Fibroblast of villous mesenchyme (primary cell): ENCODE data around the gene LDLRAD2. TPM values are rescaled to one million over a fixed set of nuclear protein-coding genes. Genes with fewer than 3 reads are reported as not detected.
A peak's percentile ranks its signal among the peaks of the same experiment; 100 is the strongest.
"Not testable (repeated sequence)": the region's sequence is repeated elsewhere in the genome, so short reads cannot be mapped to it uniquely, and the experiment has no call there.

Experiments used
- DNase-seq: peaks from one replicate; pipeline ENCODE4 v3.0.0-alpha.2; 2010; ENCODE audit warnings: low read depth
- H3K4me3 ChIP-seq: 2 replicates; pipeline ENCODE4 v1.5.1; 2011; ENCODE audit warnings: low read depth, mild to moderate bottlenecking, low read length
- CTCF ChIP-seq: IDR thresholded peaks from 2 replicates; pipeline ENCODE4 v1.5.1; 2012; ENCODE audit warnings: low read depth, mild to moderate bottlenecking, low read length; ENCODE audit not compliant: insufficient read depth
- total RNA-seq: library from RNA; depleted of rRNA; stranded (reverse); fragments of >200 nt; gene quantifications from 2 replicates; pipeline ENCODE4 v1.2.3, GENCODE V29; 2012

Gene LDLRAD2
- total RNA-seq, 1 donor = not detected

GRCh38 chr1:21773585-21773984 lies 38.5 kb upstream of the LDLRAD2 start:
- no peak overlapping the region for H3K4me3 ChIP-seq
- no peak for DNase-seq
- TF ChIP-seq CTCF = no peak

- no peak for DNase-seq
- no peak for TF ChIP-seq CTCF
- H3K4me3 ChIP-seq = no peak overlapping the region
Measured at GRCh38 chr1:21774835-21775549, 37.1 kb upstream of the LDLRAD2 start.

GRCh38 chr1:21775550-21775914 lies 36.5 kb upstream of the LDLRAD2 start:
- no peak overlapping the region for H3K4me3 ChIP-seq
- no peak for DNase-seq
- TF ChIP-seq CTCF = no peak

- H3K4me3 ChIP-seq = no peak overlapping the region
- no peak for TF ChIP-seq CTCF
- DNase-seq = peak; percentile 93
Measured at GRCh38 chr1:21775985-21776562, 36.0 kb upstream of the LDLRAD2 start.

- not testable (repeated sequence) for DNase-seq, H3K4me3 ChIP-seq
Measured at GRCh38 chr1:21776925-21777324, 35.1 kb upstream of the LDLRAD2 start.

- no peak for TF ChIP-seq CTCF
- no peak for DNase-seq
- H3K4me3 ChIP-seq = no peak overlapping the region
Measured at GRCh38 chr1:21778405-21778727, 33.7 kb upstream of the LDLRAD2 start.

- TF ChIP-seq CTCF = no peak
- peak overlapping the region; percentile 18 for H3K4me3 ChIP-seq
- DNase-seq = no peak
Measured at GRCh38 chr1:21779613-21780521, 32.2 kb upstream of the LDLRAD2 start.
